ENCODE data around the gene CFAP20DC. TPM values are rescaled to one million over a fixed set of nuclear protein-coding genes. Genes with fewer than 3 reads are reported as not detected.
"Not testable (repeated sequence)": the region's sequence is repeated elsewhere in the genome, so short reads cannot be mapped to it uniquely, and the experiment has no call there.

CFAP20DC gene
- total RNA-seq, 1 experiment from 2014 or later: 5.8 TPM

GRCh38 chr3:59050811-59051414 lies 1.1 kb upstream of the CFAP20DC start:
- not testable (repeated sequence) for H3K36me3 ChIP-seq, H3K9me3 ChIP-seq, H3K4me3 ChIP-seq, H3K27me3 ChIP-seq, DNase-seq

- Histone ChIP-seq H3K4me3 (no peak overlapping the region), H3K27me3 (no peaks in the 10 kb centered on the region), H3K36me3 (no peaks in the 10 kb centered on the region), H3K9me3 (no peaks in the 10 kb centered on the region)
- no peak for DNase-seq
Observed at GRCh38 chr3:59046839-59047238, 3.0 kb downstream of the CFAP20DC start.

- H3K36me3 ChIP-seq: no peaks in the 10 kb centered on the region
- DNase-seq: no peak
- no peaks in the 10 kb centered on the region for H3K9me3 ChIP-seq
- H3K27me3 ChIP-seq: no peaks in the 10 kb centered on the region
- H3K4me3 ChIP-seq: no peak overlapping the region
Observed at GRCh38 chr3:59043391-59043790, 6.4 kb downstream of the CFAP20DC start.

GRCh38 chr3:59040902-59041301 lies 8.9 kb downstream of the CFAP20DC start:
- Histone ChIP-seq H3K27me3 (no peaks in the 10 kb centered on the region), H3K9me3 (no peaks in the 10 kb centered on the region), H3K36me3 (no peaks in the 10 kb centered on the region), H3K4me3 (no peak overlapping the region)
- no peak for DNase-seq

GRCh38 chr3:59027607-59028006 lies 22.2 kb downstream of the CFAP20DC start:
- H3K36me3 ChIP-seq: no peaks in the 10 kb centered on the region
- no peaks in the 10 kb centered on the region for H3K27me3 ChIP-seq
- H3K9me3 ChIP-seq: no peaks in the 10 kb centered on the region
- no peak overlapping the region for H3K4me3 ChIP-seq
- no peak for DNase-seq

GRCh38 chr3:59023612-59024011 lies 26.2 kb downstream of the CFAP20DC start:
- Histone ChIP-seq H3K36me3 (no peaks in the 10 kb centered on the region), H3K4me3 (no peak overlapping the region), H3K9me3 (no peaks in the 10 kb centered on the region), H3K27me3 (no peaks in the 10 kb centered on the region)
- no peak for DNase-seq

- no peak for DNase-seq
Observed at GRCh38 chr3:59017617-59017984, 32.2 kb downstream of the CFAP20DC start.

GRCh38 chr3:59016930-59017616 lies 32.8 kb downstream of the CFAP20DC start:
- no peaks in the 10 kb centered on the region for H3K9me3 ChIP-seq
- no peak for DNase-seq
- no peaks in the 10 kb centered on the region for H3K36me3 ChIP-seq
- no peaks in the 10 kb centered on the region for H3K27me3 ChIP-seq
- H3K4me3 ChIP-seq: no peak overlapping the region

More at GRCh38 chr3:59017617-59017984, 32.2 kb downstream of the CFAP20DC start:
- no peaks in the 10 kb centered on the region for H3K9me3 ChIP-seq
- H3K4me3 ChIP-seq: no peak overlapping the region
- H3K27me3 ChIP-seq: no peaks in the 10 kb centered on the region
- no peaks in the 10 kb centered on the region for H3K36me3 ChIP-seq

- DNase-seq: no peak
- no peaks in the 10 kb centered on the region for H3K36me3 ChIP-seq
- no peaks in the 10 kb centered on the region for H3K27me3 ChIP-seq
- H3K9me3 ChIP-seq: no peaks in the 10 kb centered on the region
- H3K4me3 ChIP-seq: no peak overlapping the region
Observed at GRCh38 chr3:59013611-59014010, 36.2 kb downstream of the CFAP20DC start.

GRCh38 chr3:59006634-59007517 lies 42.9 kb downstream of the CFAP20DC start:
- peak; percentile 56 for DNase-seq

GRCh38 chr3:59001675-59002074 lies 48.1 kb downstream of the CFAP20DC start:
- no peak for DNase-seq
- Histone ChIP-seq H3K9me3 (no peaks in the 10 kb centered on the region), H3K4me3 (no peak overlapping the region), H3K36me3 (no peaks in the 10 kb centered on the region), H3K27me3 (no peaks in the 10 kb centered on the region)

More at GRCh38 chr3:59006634-59007517, 42.9 kb downstream of the CFAP20DC start:
- Histone ChIP-seq H3K9me3 (no peaks in the 10 kb centered on the region), H3K4me3 (no peak overlapping the region), H3K27me3 (no peaks in the 10 kb centered on the region), H3K36me3 (no peaks in the 10 kb centered on the region)

GRCh38 chr3:58999774-59000160 lies 50.1 kb downstream of the CFAP20DC start:
- H3K36me3 ChIP-seq: no peaks in the 10 kb centered on the region
- no peaks in the 10 kb centered on the region for H3K9me3 ChIP-seq
- DNase-seq: no peak
- H3K27me3 ChIP-seq: no peaks in the 10 kb centered on the region
- H3K4me3 ChIP-seq: no peak overlapping the region

GRCh38 chr3:58999134-58999773 lies 50.6 kb downstream of the CFAP20DC start:
- Histone ChIP-seq H3K4me3 (no peak overlapping the region), H3K9me3 (no peaks in the 10 kb centered on the region), H3K36me3 (no peaks in the 10 kb centered on the region), H3K27me3 (no peaks in the 10 kb centered on the region)
- DNase-seq: no peak

GRCh38 chr3:58998476-58999117 lies 51.2 kb downstream of the CFAP20DC start:
- H3K4me3 ChIP-seq: no peak overlapping the region
- H3K27me3 ChIP-seq: no peaks in the 10 kb centered on the region
- no peaks in the 10 kb centered on the region for H3K36me3 ChIP-seq
- no peaks in the 10 kb centered on the region for H3K9me3 ChIP-seq
- peak; percentile 74 for DNase-seq

GRCh38 chr3:58996730-58997129 lies 53.1 kb downstream of the CFAP20DC start:
- H3K36me3 ChIP-seq: no peaks in the 10 kb centered on the region
- no peak overlapping the region for H3K4me3 ChIP-seq
- no peak for DNase-seq
- H3K27me3 ChIP-seq: no peaks in the 10 kb centered on the region
- no peaks in the 10 kb centered on the region for H3K9me3 ChIP-seq

- peak; percentile 8 for DNase-seq
- H3K27me3 ChIP-seq: no peaks in the 10 kb centered on the region
- H3K4me3 ChIP-seq: no peak overlapping the region
- no peaks in the 10 kb centered on the region for H3K9me3 ChIP-seq
- H3K36me3 ChIP-seq: no peaks in the 10 kb centered on the region
Observed at GRCh38 chr3:58994746-58995330, 55.0 kb downstream of the CFAP20DC start.

Data from MG63 (cell line).